Stomach (tissue), 4 donors: ENCODE results near the gene APLNR.

Experiments
- CTCF ChIP-seq, 7 experiments: fragments of 450-650 bp in 4 of 7; fragments of 200-600 bp in 3 of 7; sonication (generic) in 3 of 7; IDR thresholded peaks; one replicate each; pipeline ENCODE4 v1.5.1; 2016 to 2019; ENCODE audit warnings: antibody characterized with exemption in 7 of 7, control low read depth in 2 of 7, mild to moderate bottlenecking in 1 of 7
- POLR2A ChIP-seq, 4 donors: fragments of 450-650 bp; IDR thresholded peaks; one replicate each; pipeline ENCODE4 v1.6.1; 2016; ENCODE audit warnings: antibody characterized with exemption in 4 of 4, control low read depth in 2 of 4, mild to moderate bottlenecking in 1 of 4, moderate library complexity in 1 of 4
- POLR2AphosphoS5 ChIP-seq, 3 donors: sonication (generic); formaldehyde crosslinking; IDR thresholded peaks; one replicate each; pipeline ENCODE4 v1.6.1; 2016; ENCODE audit warnings: antibody characterized with exemption in 3 of 3

GRCh38 chr11:57214098-57214417 lies 23.0 kb downstream of the APLNR start:
- TF ChIP-seq POLR2A (IDR thresholded peaks at IDR 0.05) (no peak), CTCF (IDR thresholded peaks at IDR 0.05) (no peak), POLR2AphosphoS5 (IDR thresholded peaks at IDR 0.05) (no peak)
